HEK293T (cell line): ENCODE measurements around the gene C6orf47.

Source experiments
- BHLHE40 ChIP-seq: fragments of 450-650 bp; IDR thresholded peaks from 2 replicates; pipeline ENCODE4 v1.6.1; 2016; ENCODE audit warnings: mild to moderate bottlenecking, moderate library complexity, borderline replicate concordance
- ELF4 ChIP-seq: fragments of 450-650 bp; IDR thresholded peaks from 2 replicates; pipeline ENCODE4 v1.6.1; 2017; ENCODE audit warnings: antibody characterized with exemption
- FOXK2 ChIP-seq: fragments of 450-650 bp; IDR thresholded peaks from 2 replicates; pipeline ENCODE4 v1.6.1; 2016; ENCODE audit warnings: mild to moderate bottlenecking
- HDGF ChIP-seq: fragments of 450-650 bp; IDR thresholded peaks from 2 replicates; pipeline ENCODE4 v1.6.1; 2017; ENCODE audit warnings: antibody characterized with exemption, borderline replicate concordance
- SP1 ChIP-seq: fragments of 450-650 bp; IDR thresholded peaks from 2 replicates; pipeline ENCODE4 v1.6.1; 2017
- TARDBP ChIP-seq: fragments of 450-650 bp; IDR thresholded peaks from 2 replicates; pipeline ENCODE4 v1.6.1; 2016
- TF ChIP-seq, protein P1 (sequence below): fragments of 450-650 bp; IDR thresholded peaks from 2 replicates; pipeline ENCODE4 v1.6.1; 2016

GRCh38 chr6:31661262-31662123 lies 915 bp upstream of the C6orf47 start:
- TF ChIP-seq BHLHE40 (no peak), HDGF (no peak), TARDBP (no peak), ELF4 (no peak), FOXK2 (no peak), SP1 (no peak)
- TF ChIP-seq, protein P1, sequence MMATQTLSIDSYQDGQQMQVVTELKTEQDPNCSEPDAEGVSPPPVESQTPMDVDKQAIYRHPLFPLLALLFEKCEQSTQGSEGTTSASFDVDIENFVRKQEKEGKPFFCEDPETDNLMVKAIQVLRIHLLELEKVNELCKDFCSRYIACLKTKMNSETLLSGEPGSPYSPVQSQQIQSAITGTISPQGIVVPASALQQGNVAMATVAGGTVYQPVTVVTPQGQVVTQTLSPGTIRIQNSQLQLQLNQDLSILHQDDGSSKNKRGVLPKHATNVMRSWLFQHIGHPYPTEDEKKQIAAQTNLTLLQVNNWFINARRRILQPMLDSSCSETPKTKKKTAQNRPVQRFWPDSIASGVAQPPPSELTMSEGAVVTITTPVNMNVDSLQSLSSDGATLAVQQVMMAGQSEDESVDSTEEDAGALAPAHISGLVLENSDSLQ = no peak
